ENCODE data around the gene LPP. TPM values are rescaled to one million over a fixed set of nuclear protein-coding genes. Genes with fewer than 3 reads are reported as not detected.
"Not testable (repeated sequence)": the region's sequence is repeated elsewhere in the genome, so short reads cannot be mapped to it uniquely, and the experiment has no call there.

The LPP gene
- total RNA-seq, 4 donors from 2014 or later: 1,872 to 3,079 (median 2,300) TPM

GRCh38 chr3:188701485-188701969 lies 547.6 kb downstream of the LPP start:
- Histone ChIP-seq H3K27ac (replicated peaks in 1 of 4) (peak overlapping the region; percentile 7 to 33 (median 22)), H3K4me1 (peaks cover 7 to 93% (median 85%) of the 10 kb centered on the region in 4 donors)

GRCh38 chr3:188702028-188702427 lies 548.1 kb downstream of the LPP start:
- Histone ChIP-seq H3K4me1 (peaks cover 7 to 94% (median 89%) of the 10 kb centered on the region in 4 donors), H3K27ac (replicated peaks in 1 of 4) (peak overlapping the region; percentile 18 to 48 (median 34))
- H3K4me3 ChIP-seq; DNase-seq (ENCODE audit: extremely low spot score); H3K27me3 ChIP-seq; H3K36me3 ChIP-seq; H3K9me3 ChIP-seq; intact Hi-C loops (cut with DNase I): not testable (repeated sequence)
- WGBS: 66% methylated on average over 10 of the region's 10 CpGs

More at GRCh38 chr3:188701485-188701969, 547.6 kb downstream of the LPP start:
- Histone ChIP-seq H3K4me3 (no peak overlapping the region), H3K9me3 (no peaks in the 10 kb centered on the region), H3K36me3 (no peaks in the 10 kb centered on the region), H3K27me3 (no peaks in the 10 kb centered on the region)
- no peak for TF ChIP-seq POLR2AphosphoS5 (IDR thresholded peaks at IDR 0.05)
- no peak for TF ChIP-seq POLR2A (IDR thresholded peaks at IDR 0.05; ENCODE audit: low read depth)
- TF ChIP-seq EP300 (IDR thresholded peaks at IDR 0.05): no peak
- no peak for TF ChIP-seq CTCF (IDR thresholded peaks at IDR 0.05)
- 55% methylated on average over 4 of the region's 4 CpGs for WGBS
- DNase-seq (ENCODE audit: extremely low spot score): no peak
- intact Hi-C loops (cut with DNase I): no loop called here

- Histone ChIP-seq H3K27me3 (no peaks in the 10 kb centered on the region), H3K27ac (replicated peaks in 1 of 4) (peak overlapping the region in 3 of 4 donors; percentile 47 to 66 (median 57)), H3K36me3 (peaks cover 0 to 22% (median 6%) of the 10 kb centered on the region in 4 donors), H3K4me3 (no peak overlapping the region), H3K4me1 (peaks cover 10 to 86% (median 77%) of the 10 kb centered on the region in 4 donors), H3K9me3 (no peaks in the 10 kb centered on the region)
- peak in 1 of 2 donors; percentile 4 for TF ChIP-seq POLR2AphosphoS5 (IDR thresholded peaks at IDR 0.05)
- no peak for TF ChIP-seq CTCF (IDR thresholded peaks at IDR 0.05)
- no peak for TF ChIP-seq EP300 (IDR thresholded peaks at IDR 0.05)
- intact Hi-C loops (cut with DNase I): no loop called here
- DNase-seq (ENCODE audit: extremely low spot score): no peak
- 55% methylated on average over 1 of the region's 1 CpG for WGBS
Measured at GRCh38 chr3:188706176-188706575, 552.2 kb downstream of the LPP start.

- H3K9me3 ChIP-seq: no peaks in the 10 kb centered on the region
- no peaks in the 10 kb centered on the region for H3K27me3 ChIP-seq
- no peak for DNase-seq (ENCODE audit: extremely low spot score)
- intact Hi-C loops (cut with DNase I): no loop called here
- H3K27ac ChIP-seq (replicated peaks in 1 of 4): peak overlapping the region; percentile 13 to 66 (median 52)
- TF ChIP-seq POLR2AphosphoS5 (IDR thresholded peaks at IDR 0.05) (peak in 1 of 2 donors; percentile 5), EP300 (IDR thresholded peaks at IDR 0.05) (no peak)
- no peak overlapping the region for H3K4me3 ChIP-seq
- 40% methylated on average over 1 of the region's 1 CpG for WGBS
- H3K4me1 ChIP-seq: peaks cover 13 to 86% (median 77%) of the 10 kb centered on the region in 4 donors
- peaks cover 0 to 22% (median 6%) of the 10 kb centered on the region in 4 donors for H3K36me3 ChIP-seq
Measured at GRCh38 chr3:188706599-188706998, 552.6 kb downstream of the LPP start.

GRCh38 chr3:188707381-188708288 lies 553.7 kb downstream of the LPP start:
- Histone ChIP-seq H3K4me3 (no peak overlapping the region), H3K27ac (replicated peaks in 1 of 4) (peak overlapping the region; percentile 10 to 66 (median 28)), H3K36me3 (peaks cover 0 to 22% (median 6%) of the 10 kb centered on the region in 4 donors), H3K4me1 (peaks cover 22 to 86% (median 78%) of the 10 kb centered on the region in 4 donors), H3K9me3 (no peaks in the 10 kb centered on the region), H3K27me3 (no peaks in the 10 kb centered on the region)
- WGBS: 78% methylated on average over 12 of the region's 12 CpGs
- no peak for DNase-seq (ENCODE audit: extremely low spot score)
- intact Hi-C loops (cut with DNase I): no loop called here
- TF ChIP-seq CTCF (IDR thresholded peaks at IDR 0.05) (no peak), POLR2A (IDR thresholded peaks at IDR 0.05; ENCODE audit: low read depth) (no peak), POLR2AphosphoS5 (IDR thresholded peaks at IDR 0.05) (peak in 1 of 2 donors; percentile 34)
